HEK293 (cell line): ENCODE measurements around the gene ZNF738.

Experiments used
- CTCF ChIA-PET: fragments of 350-600 bp; formaldehyde crosslinking; extraction: SDS; loops from one replicate; lab custom pipeline; 2021; ENCODE audit warnings: antibody characterized with exemption; lab: Yijun Ruan, JAX
- POLR2A ChIA-PET: fragments of 300-600 bp; formaldehyde crosslinking; extraction: SDS; loops from one replicate; lab custom pipeline; 2020; ENCODE audit warnings: antibody characterized with exemption, inconsistent platforms; lab: Yijun Ruan, JAX
- H3K27ac ChIP-seq: fragments of 200-500 bp; sonication (Bioruptor generic); 2 replicates; pipeline ENCODE4 v1.5.1; 2014; ENCODE audit warnings: low read depth, low read length, control low read depth, inconsistent platforms; ENCODE audit errors: extremely low read depth
- H3K36me3 ChIP-seq, 2 experiments: fragments of 200-500 bp in 1 of 2; sonication (Bioruptor generic) in 1 of 2; 1 replicate in 1 of 2; 2 replicates in 1 of 2; pipeline ENCODE4 v1.5.1; 2014 to 2017; ENCODE audit warnings: inconsistent platforms in 2 of 2, low read length in 2 of 2; ENCODE audit not compliant: control insufficient read depth in 2 of 2, insufficient read depth in 1 of 2
- H3K4me1 ChIP-seq: fragments of 200-500 bp; sonication (Bioruptor generic); 2 replicates; pipeline ENCODE4 v1.5.1; 2014; ENCODE audit warnings: mild to moderate bottlenecking, low read length, inconsistent platforms; ENCODE audit not compliant: control insufficient read depth, insufficient read depth
- H3K4me3 ChIP-seq: 2 replicates; pipeline ENCODE4 v1.5.1; 2011; ENCODE audit warnings: low read depth, mild to moderate bottlenecking, control low read depth, low read length, moderate library complexity
- H3K9me3 ChIP-seq: fragments of 200-500 bp; sonication (Bioruptor generic); 2 replicates; pipeline ENCODE4 v1.5.1; 2014; ENCODE audit warnings: low read depth, low read length, inconsistent platforms; ENCODE audit not compliant: control insufficient read depth, insufficient read depth
- EGR2 ChIP-seq: fragments of 450-650 bp; formaldehyde crosslinking; IDR thresholded peaks from 2 replicates; pipeline ENCODE4 v1.5.1; 2016; ENCODE audit warnings: low read depth, missing biosample characterization, missing genetic modification characterization
- GLIS1 ChIP-seq: fragments of 450-650 bp; formaldehyde crosslinking; IDR thresholded peaks from 2 replicates; pipeline ENCODE4 v1.5.1; 2016; ENCODE audit warnings: missing biosample characterization, missing genetic modification characterization
- KLF9 ChIP-seq: fragments of 450-650 bp; formaldehyde crosslinking; IDR thresholded peaks from 2 replicates; pipeline ENCODE4 v1.5.1; 2016; ENCODE audit warnings: missing biosample characterization, missing genetic modification characterization, low read depth
- MZF1 ChIP-seq: fragments of 450-650 bp; formaldehyde crosslinking; IDR thresholded peaks from 2 replicates; pipeline ENCODE4 v1.5.1; 2017; ENCODE audit warnings: missing biosample characterization, missing genetic modification characterization, borderline replicate concordance
- PBX3 ChIP-seq: sonication (generic); formaldehyde crosslinking; IDR thresholded peaks from 2 replicates; pipeline ENCODE4 v1.8.1; 2022; ENCODE audit warnings: mild to moderate bottlenecking, moderate library complexity, missing genetic modification reagents
- SP2 ChIP-seq: fragments of 450-650 bp; formaldehyde crosslinking; IDR thresholded peaks from 2 replicates; pipeline ENCODE4 v1.5.1; 2016; ENCODE audit warnings: missing biosample characterization, missing genetic modification characterization
- WT1 ChIP-seq: fragments of 450-650 bp; formaldehyde crosslinking; IDR thresholded peaks from 2 replicates; pipeline ENCODE4 v1.5.1; 2016; ENCODE audit warnings: missing biosample characterization, missing genetic modification characterization
- ZBTB1 ChIP-seq: fragments of 450-650 bp; formaldehyde crosslinking; IDR thresholded peaks from 2 replicates; pipeline ENCODE4 v1.5.1; 2016; ENCODE audit warnings: missing biosample characterization, missing genetic modification characterization
- ZBTB48 ChIP-seq: fragments of 450-650 bp; formaldehyde crosslinking; IDR thresholded peaks from 2 replicates; pipeline ENCODE4 v1.5.1; 2016; ENCODE audit warnings: missing biosample characterization, missing genetic modification characterization
- ZEB2 ChIP-seq: fragments of 450-650 bp; formaldehyde crosslinking; IDR thresholded peaks from 2 replicates; pipeline ENCODE4 v1.5.1; 2016; ENCODE audit warnings: missing biosample characterization, missing genetic modification characterization
- ZNF112 ChIP-seq: fragments of 450-650 bp; formaldehyde crosslinking; IDR thresholded peaks from 2 replicates; pipeline ENCODE4 v1.5.0; 2017; ENCODE audit warnings: missing biosample characterization, missing genetic modification characterization
- ZNF202 ChIP-seq: fragments of 450-650 bp; formaldehyde crosslinking; IDR thresholded peaks from 2 replicates; pipeline ENCODE4 v1.5.1; 2016; ENCODE audit warnings: missing biosample characterization, missing genetic modification characterization, borderline replicate concordance
- ZNF239 ChIP-seq: fragments of 450-650 bp; formaldehyde crosslinking; IDR thresholded peaks from 2 replicates; pipeline ENCODE4 v1.5.1; 2016; ENCODE audit warnings: missing biosample characterization, missing genetic modification characterization
- ZNF248 ChIP-seq: fragments of 450-650 bp; formaldehyde crosslinking; IDR thresholded peaks from 2 replicates; pipeline ENCODE4 v1.5.1; 2017; ENCODE audit warnings: missing biosample characterization, missing genetic modification characterization
- ZNF266 ChIP-seq: fragments of 450-650 bp; formaldehyde crosslinking; IDR thresholded peaks from 2 replicates; pipeline ENCODE4 v1.5.1; 2016; ENCODE audit warnings: missing biosample characterization, missing genetic modification characterization, low read depth
- ZNF324 ChIP-seq: fragments of 450-650 bp; formaldehyde crosslinking; IDR thresholded peaks from 2 replicates; pipeline ENCODE4 v1.5.1; 2016; ENCODE audit warnings: missing biosample characterization, missing genetic modification characterization
- ZNF530 ChIP-seq: fragments of 450-650 bp; formaldehyde crosslinking; IDR thresholded peaks from 2 replicates; pipeline ENCODE4 v1.5.1; 2016; ENCODE audit warnings: low read depth, missing biosample characterization, missing genetic modification characterization
- ZNF548 ChIP-seq: fragments of 450-650 bp; formaldehyde crosslinking; IDR thresholded peaks from 2 replicates; pipeline ENCODE4 v1.5.1; 2016; ENCODE audit warnings: missing biosample characterization, missing genetic modification characterization
- ZNF560 ChIP-seq: fragments of 450-650 bp; formaldehyde crosslinking; IDR thresholded peaks from 2 replicates; pipeline ENCODE4 v1.5.1; 2017; ENCODE audit warnings: missing biosample characterization, missing genetic modification characterization, borderline replicate concordance
- ZNF623 ChIP-seq: fragments of 450-650 bp; formaldehyde crosslinking; IDR thresholded peaks from 2 replicates; pipeline ENCODE4 v1.5.1; 2016; ENCODE audit warnings: missing biosample characterization, missing genetic modification characterization
- ZNF791 ChIP-seq: fragments of 450-650 bp; formaldehyde crosslinking; IDR thresholded peaks from 2 replicates; pipeline ENCODE4 v1.5.1; 2016; ENCODE audit warnings: missing biosample characterization, missing genetic modification characterization
- ZXDB ChIP-seq: fragments of 450-650 bp; formaldehyde crosslinking; IDR thresholded peaks from 2 replicates; pipeline ENCODE4 v1.5.1; 2016; ENCODE audit warnings: missing biosample characterization, missing genetic modification characterization

Gene ZNF738

GRCh38 chr19:21314676-21315075 is 44.1 kb upstream of the ZNF738 start:
- CTCF ChIA-PET = no interaction called here
- POLR2A ChIA-PET = interaction anchor here (1.9 kb wide), 1 partner anchor 14 kb away, joined by 8 read pairs; the partner anchor contains the start of gene ZNF708

GRCh38 chr19:21317821-21318220 is 41.0 kb upstream of the ZNF738 start:
- no peaks in the 10 kb centered on the region for H3K4me1 ChIP-seq
- H3K9me3 ChIP-seq = no peaks in the 10 kb centered on the region; the same call in 1 of the 2 replicates
- ChIA-PET POLR2A (no interaction called here), CTCF (interaction anchor here (0.6 kb wide), 1 partner anchor 190 kb away, joined by 4 read pairs; no protein-coding TSS in a partner anchor)
- no peak overlapping the region for H3K4me3 ChIP-seq
- H3K27ac ChIP-seq = no peak overlapping the region
- TF ChIP-seq ZNF248 (tag by site-specific recombination) (no peak), ZBTB1 (tag by site-specific recombination) (no peak), WT1 (tag by site-specific recombination) (no peak), PBX3 (CRISPR knock-in tag) (no peak), ZNF548 (no peak)
- TF ChIP-seq, all 188 proteins: peak for 0
- H3K36me3 ChIP-seq = peaks cover 0 to 5% of the 10 kb centered on the region in 2 experiments; a peak in 2 of 3 replicates

More at GRCh38 chr19:21314676-21315075, 44.1 kb upstream of the ZNF738 start:
- H3K4me3 ChIP-seq = no peak overlapping the region
- peaks cover 0 to 8% of the 10 kb centered on the region in 2 experiments; a peak in 2 of 3 replicates for H3K36me3 ChIP-seq
- H3K27ac ChIP-seq = no peak overlapping the region
- no peaks in the 10 kb centered on the region; the same call in 1 of the 2 replicates for H3K9me3 ChIP-seq
- no peak for TF ChIP-seq ZNF324 (tag by site-specific recombination)
- no peak for TF ChIP-seq ZXDB (tag by site-specific recombination)
- no peak for TF ChIP-seq GLIS1 (tag by site-specific recombination)
- TF ChIP-seq MZF1 (tag by site-specific recombination) = no peak
- no peak for TF ChIP-seq ZNF202 (tag by site-specific recombination)
- TF ChIP-seq ZNF623 = no peak
- TF ChIP-seq ZNF239 (tag by site-specific recombination) = no peak
- no peak for TF ChIP-seq ZNF791 (tag by site-specific recombination)
- TF ChIP-seq, all 188 proteins: peak for 0
- no peaks in the 10 kb centered on the region for H3K4me1 ChIP-seq

GRCh38 chr19:21321134-21321533 is 37.7 kb upstream of the ZNF738 start:
- Histone ChIP-seq H3K4me3 (no peak overlapping the region), H3K36me3 (peaks cover 6 to 10% of the 10 kb centered on the region in 2 experiments; a peak in 2 of 3 replicates), H3K9me3 (0 out of 2 replicates have a peak, but pooled peaks cover under 1% of the 10 kb centered on the region), H3K27ac (no peak overlapping the region), H3K4me1 (no peaks in the 10 kb centered on the region)
- TF ChIP-seq EGR2 (tag by site-specific recombination) (no peak), ZNF530 (tag by site-specific recombination) (no peak), ZNF112 (tag by site-specific recombination) (no peak), KLF9 (tag by site-specific recombination) (no peak), ZNF560 (tag by site-specific recombination) (no peak), SP2 (no peak), ZNF266 (tag by site-specific recombination) (no peak), ZBTB48 (tag by site-specific recombination) (no peak), ZEB2 (no peak)
- ChIA-PET CTCF (no interaction called here), POLR2A (no interaction called here)
